ENCODE measurements around the gene RBM6. TPM values are rescaled to one million over a fixed set of nuclear protein-coding genes. Genes with fewer than 3 reads are reported as not detected.
A peak's percentile ranks its signal among the peaks of the same experiment; 100 is the strongest.

The RBM6 gene
- total RNA-seq, 4 donors from 2014 or later = 73.5 to 222 (median 89.5) TPM

- no peak for TF ChIP-seq POLR2AphosphoS5 (IDR thresholded peaks at IDR 0.05)
- TF ChIP-seq EP300 (IDR thresholded peaks at IDR 0.05) = no peak
- TF ChIP-seq CTCF (IDR thresholded peaks at IDR 0.05) = no peak
- no peak for TF ChIP-seq POLR2A (IDR thresholded peaks at IDR 0.05)
- no peak overlapping the region for H3K27ac ChIP-seq
- peak overlapping the region; percentile 79 for H3K4me3 ChIP-seq
Measured at GRCh38 chr3:50090984-50091383, 151.0 kb downstream of the RBM6 start.

GRCh38 chr3:50095352-50095998 is 155.5 kb downstream of the RBM6 start:
- DNase-seq (ENCODE audit: low spot score in 2 of 2) = no peak
- Histone ChIP-seq H3K27ac (no peak overlapping the region), H3K4me1 (peaks cover 11% of the 10 kb centered on the region), H3K27me3 (no peaks in the 10 kb centered on the region), H3K9me3 (no peaks in the 10 kb centered on the region), H3K36me3 (peaks cover 98% of the 10 kb centered on the region), H3K4me3 (no peak overlapping the region)
- TF ChIP-seq POLR2A (IDR thresholded peaks at IDR 0.05) (no peak), POLR2AphosphoS5 (IDR thresholded peaks at IDR 0.05) (no peak), CTCF (IDR thresholded peaks at IDR 0.05) (no peak), EP300 (IDR thresholded peaks at IDR 0.05) (no peak)
- WGBS = 92% methylated on average over 5 of the region's 5 CpGs

More at GRCh38 chr3:50090984-50091383, 151.0 kb downstream of the RBM6 start:
- Histone ChIP-seq H3K9me3 (no peaks in the 10 kb centered on the region), H3K36me3 (peaks cover 55% of the 10 kb centered on the region), H3K27me3 (no peaks in the 10 kb centered on the region), H3K4me1 (peaks cover 22% of the 10 kb centered on the region)
- DNase-seq (ENCODE audit: low spot score in 2 of 2) = no peak

- no peaks in the 10 kb centered on the region for H3K4me1 ChIP-seq
- 80% methylated on average over 5 of the region's 5 CpGs for WGBS
Measured at GRCh38 chr3:50100386-50100785, 160.4 kb downstream of the RBM6 start.

GRCh38 chr3:50100956-50101845 is 161.3 kb downstream of the RBM6 start:
- Histone ChIP-seq H3K27me3 (no peaks in the 10 kb centered on the region), H3K4me3 (no peak overlapping the region), H3K36me3 (peaks cover 100% of the 10 kb centered on the region), H3K4me1 (no peaks in the 10 kb centered on the region), H3K27ac (no peak overlapping the region), H3K9me3 (no peaks in the 10 kb centered on the region)
- no peak for TF ChIP-seq POLR2AphosphoS5 (IDR thresholded peaks at IDR 0.05)
- TF ChIP-seq POLR2A (IDR thresholded peaks at IDR 0.05) = no peak
- no peak for TF ChIP-seq CTCF (IDR thresholded peaks at IDR 0.05)
- TF ChIP-seq EP300 (IDR thresholded peaks at IDR 0.05) = no peak
- WGBS = 80% methylated on average over 4 of the region's 4 CpGs
- no peak for DNase-seq (ENCODE audit: low spot score in 2 of 2)

More at GRCh38 chr3:50100386-50100785, 160.4 kb downstream of the RBM6 start:
- DNase-seq (ENCODE audit: low spot score in 2 of 2) = no peak
- peaks cover 100% of the 10 kb centered on the region for H3K36me3 ChIP-seq
- H3K4me3 ChIP-seq = no peak overlapping the region
- TF ChIP-seq POLR2A (IDR thresholded peaks at IDR 0.05) (no peak), EP300 (IDR thresholded peaks at IDR 0.05) (no peak), POLR2AphosphoS5 (IDR thresholded peaks at IDR 0.05) (no peak), CTCF (IDR thresholded peaks at IDR 0.05) (no peak)
- H3K9me3 ChIP-seq = no peaks in the 10 kb centered on the region
- H3K27me3 ChIP-seq = no peaks in the 10 kb centered on the region
- H3K27ac ChIP-seq = no peak overlapping the region

GRCh38 chr3:50102558-50102957 is 162.6 kb downstream of the RBM6 start:
- no peak for TF ChIP-seq POLR2A (IDR thresholded peaks at IDR 0.05)
- no peak for TF ChIP-seq EP300 (IDR thresholded peaks at IDR 0.05)
- no peak for TF ChIP-seq POLR2AphosphoS5 (IDR thresholded peaks at IDR 0.05)
- no peak for TF ChIP-seq CTCF (IDR thresholded peaks at IDR 0.05)
- Histone ChIP-seq H3K36me3 (peaks cover 99% of the 10 kb centered on the region), H3K27ac (no peak overlapping the region), H3K27me3 (no peaks in the 10 kb centered on the region), H3K9me3 (no peaks in the 10 kb centered on the region), H3K4me1 (no peaks in the 10 kb centered on the region), H3K4me3 (no peak overlapping the region)
- 94% methylated on average over 7 of the region's 7 CpGs for WGBS
- DNase-seq (ENCODE audit: low spot score in 2 of 2) = no peak
